ENCODE results near the gene TRIM63.

DNA sequence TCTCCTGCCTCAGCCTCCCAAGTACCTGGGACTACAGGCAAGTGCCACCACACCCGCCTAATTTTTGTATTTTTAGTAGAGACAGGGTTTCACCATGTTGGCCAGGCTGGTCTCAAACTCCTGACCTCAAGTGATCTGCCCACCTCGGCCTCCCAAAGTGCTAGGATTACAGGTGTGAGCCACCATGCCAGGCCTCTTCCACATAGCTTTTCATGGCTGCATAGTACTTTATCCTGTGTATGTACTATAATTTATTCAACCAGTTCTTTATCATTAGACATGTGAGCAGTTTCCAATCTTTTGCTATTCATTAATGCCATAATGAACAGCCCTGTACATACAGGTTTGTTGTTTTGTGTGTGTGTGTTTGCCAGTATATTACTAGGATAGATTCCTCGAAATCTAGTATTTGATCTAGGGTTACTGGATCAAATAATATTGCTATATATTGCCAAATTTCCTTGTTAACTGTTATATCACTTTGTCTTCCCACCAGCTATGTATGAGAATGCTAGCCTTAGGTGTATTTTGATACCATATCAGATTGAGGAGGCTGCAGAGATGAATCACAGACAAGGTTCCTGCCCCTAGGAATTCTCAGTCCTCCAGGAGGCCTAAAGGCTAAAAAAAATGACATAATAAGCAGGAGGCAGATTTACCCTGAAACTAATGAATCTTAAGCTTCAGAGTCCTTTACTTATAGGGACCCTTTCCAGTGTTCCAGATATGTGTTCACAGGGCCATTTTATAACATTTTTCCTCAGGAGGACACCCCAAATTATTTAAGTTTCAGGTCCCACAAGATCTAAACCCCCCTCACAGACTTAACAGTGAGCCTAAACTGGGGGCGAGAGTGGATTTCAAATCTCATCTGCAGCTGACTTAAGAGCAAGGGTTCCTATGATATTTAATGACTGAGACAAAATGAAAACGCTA, 42.1 kb upstream of the TRIM63 start:
- TF ChIP-seq, protein P1, sequence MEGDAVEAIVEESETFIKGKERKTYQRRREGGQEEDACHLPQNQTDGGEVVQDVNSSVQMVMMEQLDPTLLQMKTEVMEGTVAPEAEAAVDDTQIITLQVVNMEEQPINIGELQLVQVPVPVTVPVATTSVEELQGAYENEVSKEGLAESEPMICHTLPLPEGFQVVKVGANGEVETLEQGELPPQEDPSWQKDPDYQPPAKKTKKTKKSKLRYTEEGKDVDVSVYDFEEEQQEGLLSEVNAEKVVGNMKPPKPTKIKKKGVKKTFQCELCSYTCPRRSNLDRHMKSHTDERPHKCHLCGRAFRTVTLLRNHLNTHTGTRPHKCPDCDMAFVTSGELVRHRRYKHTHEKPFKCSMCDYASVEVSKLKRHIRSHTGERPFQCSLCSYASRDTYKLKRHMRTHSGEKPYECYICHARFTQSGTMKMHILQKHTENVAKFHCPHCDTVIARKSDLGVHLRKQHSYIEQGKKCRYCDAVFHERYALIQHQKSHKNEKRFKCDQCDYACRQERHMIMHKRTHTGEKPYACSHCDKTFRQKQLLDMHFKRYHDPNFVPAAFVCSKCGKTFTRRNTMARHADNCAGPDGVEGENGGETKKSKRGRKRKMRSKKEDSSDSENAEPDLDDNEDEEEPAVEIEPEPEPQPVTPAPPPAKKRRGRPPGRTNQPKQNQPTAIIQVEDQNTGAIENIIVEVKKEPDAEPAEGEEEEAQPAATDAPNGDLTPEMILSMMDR (IDR thresholded peaks at IDR 0.05; ENCODE audit: low read depth, low read length), result no peak
- no peak for TF ChIP-seq POLR2A (IDR thresholded peaks at IDR 0.05; ENCODE audit: extremely low read depth, insufficient read length)
